GM12878 (cell line): ENCODE results near the gene PKP4. TPM values are rescaled to one million over a fixed set of nuclear protein-coding genes. Genes with fewer than 3 reads are reported as not detected.

Experiments used
- ATAC-seq: fragments of 200-7000 bp; cut with Tn5 transposase; 3 replicates; pipeline ENCODE4 v1.9.1; 2020; ENCODE audit warnings: mild to moderate bottlenecking, moderate library complexity
- BruUV-seq: library from RNA; stranded (reverse); fragments of 400-500 nt; replicated peaks from 2 replicates; lab custom pipeline; 2021; lab: Mats Ljungman, UMichigan
- CTCF ChIA-PET: fragments of 300-600 bp; sonication (Branson Sonifier 250); formaldehyde crosslinking; extraction: SDS; loops from one replicate; lab custom pipeline; 2021; ENCODE audit warnings: inconsistent platforms; lab: Yijun Ruan, JAX
- POLR2A ChIA-PET: fragments of 350-600 bp; formaldehyde crosslinking; extraction: SDS; loops from one replicate; lab custom pipeline; 2021; ENCODE audit warnings: inconsistent platforms; lab: Charles Lee
- RAD21 ChIA-PET: fragments of 300-600 bp; sonication (Branson Sonifier 250); formaldehyde crosslinking; loops from one replicate; lab custom pipeline; 2023; ENCODE audit warnings: antibody characterized with exemption; ENCODE audit not compliant: unreplicated experiment; lab: Charles Lee
- SMC1A ChIA-PET: fragments of 300-600 bp; sonication (Branson Sonifier 250); formaldehyde crosslinking; loops from one replicate; lab custom pipeline; 2023; ENCODE audit not compliant: unreplicated experiment, uncharacterized antibody; lab: Charles Lee
- DNase-seq: peaks from one replicate; pipeline ENCODE4 v3.0.0-alpha.2; 2011; ENCODE audit warnings: low read depth, low spot score
- FAIRE-seq: peaks from 3 replicates; lab custom pipeline; 2011; peaks lifted over from hg19 to GRCh38; lab: Jason Lieb, UNC
- H2AFZ ChIP-seq: 2 replicates; pipeline ENCODE4 v1.6.0; 2011; ENCODE audit warnings: low read depth, low read length, control low read depth; ENCODE audit not compliant: control insufficient read depth
- H3K27ac ChIP-seq: 2 replicates; pipeline ENCODE4 v1.5.1; 2011; ENCODE audit warnings: control low read depth; ENCODE audit not compliant: control insufficient read depth, insufficient read depth
- H3K27me3 ChIP-seq, 2 experiments: replicated peaks in 1 of 2; 2 replicates each; pipeline versions ENCODE4 v1.6.0 to v1.6.1; 2011; ENCODE audit warnings: low read length in 1 of 2; ENCODE audit not compliant: control insufficient read depth in 2 of 2, insufficient read depth in 2 of 2
- H3K36me3 ChIP-seq, 2 experiments: 2 replicates each; pipeline ENCODE4 v1.5.1; 2011; ENCODE audit warnings: low read length in 1 of 2; ENCODE audit not compliant: control insufficient read depth in 2 of 2, insufficient read depth in 2 of 2
- H3K4me1 ChIP-seq: 2 replicates; pipeline ENCODE4 v1.6.1; 2011; ENCODE audit warnings: mild to moderate bottlenecking, low read length, moderate library complexity, mixed read lengths; ENCODE audit not compliant: control insufficient read depth, insufficient read depth
- H3K4me2 ChIP-seq: 2 replicates; pipeline ENCODE4 v1.6.0; 2011; ENCODE audit warnings: control low read depth; ENCODE audit not compliant: control insufficient read depth, insufficient read depth
- H3K4me3 ChIP-seq: fragments of 200-600 bp; sonication (generic); 2 replicates; pipeline ENCODE4 v1.5.1; 2016
- H3K79me2 ChIP-seq: 2 replicates; pipeline ENCODE4 v1.6.0; 2011; ENCODE audit warnings: low read length; ENCODE audit not compliant: control insufficient read depth, insufficient read depth
- H3K9ac ChIP-seq: 2 replicates; pipeline ENCODE4 v1.8.0; 2011; ENCODE audit warnings: low read length, control low read depth, mixed read lengths; ENCODE audit not compliant: control insufficient read depth, insufficient read depth
- H3K9me3 ChIP-seq: replicated peaks from 3 replicates; pipeline ENCODE4 v1.5.1; 2011; ENCODE audit warnings: mild to moderate bottlenecking, low read length; ENCODE audit not compliant: control insufficient read depth, insufficient read depth
- H4K20me1 ChIP-seq: 2 replicates; pipeline ENCODE4 v1.6.0; 2011; ENCODE audit not compliant: control insufficient read depth, insufficient read depth
- BCL11A ChIP-seq: IDR thresholded peaks from 2 replicates; pipeline ENCODE4 v1.6.1; 2011; ENCODE audit warnings: low read depth, low read length
- ETV6 ChIP-seq, 2 experiments: fragments of 450-650 bp in 1 of 2; IDR thresholded peaks in 1 of 2; conservative IDR thresholded peaks in 1 of 2; 2 replicates each; pipeline ENCODE4 v1.6.1; 2014; ENCODE audit warnings: antibody characterized with exemption in 1 of 2, borderline replicate concordance in 1 of 2, low read depth in 1 of 2, mild to moderate bottlenecking in 1 of 2, moderate library complexity in 1 of 2
- FOXK2 ChIP-seq: fragments of 450-650 bp; IDR thresholded peaks from 2 replicates; pipeline ENCODE4 v1.6.1; 2017; ENCODE audit warnings: mild to moderate bottlenecking, moderate library complexity
- KAT2A ChIP-seq: conservative IDR thresholded peaks from 2 replicates; pipeline ENCODE4 v1.6.1; 2011; ENCODE audit warnings: low read depth, low read length; ENCODE audit not compliant: control insufficient read depth
- NR2F1 ChIP-seq: fragments of 450-650 bp; conservative IDR thresholded peaks from 2 replicates; pipeline ENCODE4 v1.6.1; 2017; ENCODE audit warnings: mild to moderate bottlenecking
- PML ChIP-seq: IDR thresholded peaks from 2 replicates; pipeline ENCODE4 v1.6.1; 2012; ENCODE audit warnings: low read length, inconsistent platforms
- PRDM15 ChIP-seq: fragments of 450-650 bp; formaldehyde crosslinking; IDR thresholded peaks from 2 replicates; pipeline ENCODE4 v1.4.0; 2020; ENCODE audit warnings: mild to moderate bottlenecking, moderate library complexity
- SIX5 ChIP-seq: IDR thresholded peaks from 2 replicates; pipeline ENCODE4 v1.6.1; 2011; ENCODE audit warnings: mild to moderate bottlenecking, low read depth, low read length, moderate library complexity; ENCODE audit not compliant: severe bottlenecking
- ZBED1 ChIP-seq: IDR thresholded peaks from 2 replicates; pipeline ENCODE4 v1.6.1; 2016; ENCODE audit warnings: borderline replicate concordance
- WGBS: methylation state at CpG from one replicate; pipeline ENCODE4 v1.1.6; 2016; ENCODE audit warnings: low lambda C conversion rate; ENCODE audit not compliant: insufficient replicate concordance, insufficient coverage; ENCODE audit errors: missing lambda C conversion rate; 5-methylcytosine and 5-hydroxymethylcytosine counted together
- in situ Hi-C: fragments of 300-500 bp; cut with MboI; formaldehyde crosslinking; loops from 9 replicates; pipeline ENCODE4 v1.14.3; 2018; ENCODE audit warnings: mixed read lengths
- intact Hi-C: fragments of 100-400 bp; cut with micrococcal nuclease; formaldehyde crosslinking; loops from one replicate; pipeline ENCODE4 v1.14.2; 2022; ENCODE audit not compliant: unreplicated experiment
- polyA plus RNA-seq, 11 experiments: library from polyadenylated mRNA; depleted of rRNA in 4 of 11; unstranded in 6 of 11; stranded (reverse) in 5 of 11; fragments of >200 nt; fragmentation: Nextera tagmentation in 4 of 11; fragmentation: Illumina TruSeq in 1 of 11; extraction: Ambion mirVana in 4 of 11; extraction: Trizol in 1 of 11; gene quantifications; 1 replicate in 1 of 11; 2 replicates in 10 of 11; pipeline versions ENCODE4 v1.2.1 to v1.2.3, GENCODE V29; 2011 to 2016; ENCODE audit warnings: inconsistent platforms in 2 of 11, missing spikeins in 2 of 11, low read depth in 1 of 11
- total RNA-seq, 4 experiments: library from RNA; depleted of rRNA in 3 of 4; stranded (reverse); fragments of >200 nt in 3 of 4; fragmentation: Illumina TruSeq in 1 of 4; extraction: Trizol in 1 of 4; gene quantifications; 2 replicates each; pipeline versions ENCODE4 v1.2.1 to v1.2.3, GENCODE V29; 2013 to 2021
- TF ChIP-seq, protein P1 (sequence below): fragments of 450-650 bp; IDR thresholded peaks from 2 replicates; pipeline ENCODE4 v1.6.1; 2017; ENCODE audit warnings: mild to moderate bottlenecking
- TF ChIP-seq, protein P2 (sequence below), 3 experiments: IDR thresholded peaks in 2 of 3; conservative IDR thresholded peaks in 1 of 3; 2 replicates each; pipeline ENCODE4 v1.5.1; 2011; ENCODE audit warnings: low read depth in 3 of 3, low read length in 3 of 3, mild to moderate bottlenecking in 3 of 3, control low read depth in 2 of 3, moderate library complexity in 2 of 3, inconsistent platforms in 1 of 3, mixed read lengths in 1 of 3; ENCODE audit not compliant: control insufficient read depth in 2 of 3, insufficient read depth in 1 of 3; ENCODE audit errors: extremely low read depth in 1 of 3
- TF ChIP-seq, protein P3 (sequence below): IDR thresholded peaks from 2 replicates; pipeline ENCODE4 v1.6.1; 2011; ENCODE audit warnings: mild to moderate bottlenecking, low read depth, low read length, moderate library complexity; ENCODE audit not compliant: insufficient replicate concordance

The PKP4 gene
- total and polyA plus RNA-seq, 10 of the 15 experiments (the other 5 are each of a cell fraction or from before 2014, with no cell fraction given) = 4.8 to 35.8 (median 17.7) TPM

DNA sequence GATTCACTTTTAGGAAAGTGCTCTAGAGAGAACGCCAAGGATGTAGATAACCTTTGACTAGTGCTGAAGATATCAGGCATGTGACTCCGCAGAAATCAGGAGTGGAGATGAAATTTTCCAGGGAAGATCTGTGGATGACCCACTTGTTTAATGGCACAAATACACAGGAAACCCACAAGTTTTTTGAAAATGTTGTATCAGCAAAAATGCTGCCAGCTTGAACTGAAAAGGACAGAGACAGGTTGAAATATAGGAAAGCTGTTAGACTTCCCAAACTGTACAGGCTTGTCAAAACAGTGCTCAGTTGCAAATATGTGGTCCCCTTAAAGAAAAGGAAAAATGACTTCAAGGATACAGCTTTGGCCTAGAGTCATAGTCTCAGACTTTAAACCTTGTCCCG is 96.5 kb downstream of the PKP4 start:
- no peaks in the 10 kb centered on the region for H3K4me1 ChIP-seq
- in situ Hi-C loops = no loop called here
- no peak overlapping the region for H3K9ac ChIP-seq
- H3K27ac ChIP-seq = no peak overlapping the region
- 100% methylated on average over 3 of the region's 3 CpGs for WGBS
- SMC1A ChIA-PET = interaction anchor here (1.2 to 1.5 kb wide), 3 partner anchors 12 to 50 kb away, joined by 3 to 7 read pairs (median 3); no protein-coding TSS in a partner anchor
- H3K27me3 ChIP-seq = no peaks in the 10 kb centered on the region
- H3K9me3 ChIP-seq = no peaks in the 10 kb centered on the region
- intact Hi-C loops = no loop called here
- no peaks in the 10 kb centered on the region for H3K79me2 ChIP-seq
- TF ChIP-seq SIX5 (no peak), BCL11A (no peak), NR2F1 (no peak), PRDM15 (no peak), FOXK2 (no peak), ZBED1 (no peak), PML (no peak), ETV6 (conservative IDR thresholded peaks at IDR 0.05 in 1 of 2, IDR thresholded peaks at IDR 0.05 in 1 of 2; ENCODE audit: borderline replicate concordance in 1 of 2, low read depth in 1 of 2) (no peak), KAT2A (no peak)
- TF ChIP-seq, protein P1, sequence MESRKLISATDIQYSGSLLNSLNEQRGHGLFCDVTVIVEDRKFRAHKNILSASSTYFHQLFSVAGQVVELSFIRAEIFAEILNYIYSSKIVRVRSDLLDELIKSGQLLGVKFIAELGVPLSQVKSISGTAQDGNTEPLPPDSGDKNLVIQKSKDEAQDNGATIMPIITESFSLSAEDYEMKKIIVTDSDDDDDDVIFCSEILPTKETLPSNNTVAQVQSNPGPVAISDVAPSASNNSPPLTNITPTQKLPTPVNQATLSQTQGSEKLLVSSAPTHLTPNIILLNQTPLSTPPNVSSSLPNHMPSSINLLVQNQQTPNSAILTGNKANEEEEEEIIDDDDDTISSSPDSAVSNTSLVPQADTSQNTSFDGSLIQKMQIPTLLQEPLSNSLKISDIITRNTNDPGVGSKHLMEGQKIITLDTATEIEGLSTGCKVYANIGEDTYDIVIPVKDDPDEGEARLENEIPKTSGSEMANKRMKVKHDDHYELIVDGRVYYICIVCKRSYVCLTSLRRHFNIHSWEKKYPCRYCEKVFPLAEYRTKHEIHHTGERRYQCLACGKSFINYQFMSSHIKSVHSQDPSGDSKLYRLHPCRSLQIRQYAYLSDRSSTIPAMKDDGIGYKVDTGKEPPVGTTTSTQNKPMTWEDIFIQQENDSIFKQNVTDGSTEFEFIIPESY = no peak
- TF ChIP-seq, protein P2, sequence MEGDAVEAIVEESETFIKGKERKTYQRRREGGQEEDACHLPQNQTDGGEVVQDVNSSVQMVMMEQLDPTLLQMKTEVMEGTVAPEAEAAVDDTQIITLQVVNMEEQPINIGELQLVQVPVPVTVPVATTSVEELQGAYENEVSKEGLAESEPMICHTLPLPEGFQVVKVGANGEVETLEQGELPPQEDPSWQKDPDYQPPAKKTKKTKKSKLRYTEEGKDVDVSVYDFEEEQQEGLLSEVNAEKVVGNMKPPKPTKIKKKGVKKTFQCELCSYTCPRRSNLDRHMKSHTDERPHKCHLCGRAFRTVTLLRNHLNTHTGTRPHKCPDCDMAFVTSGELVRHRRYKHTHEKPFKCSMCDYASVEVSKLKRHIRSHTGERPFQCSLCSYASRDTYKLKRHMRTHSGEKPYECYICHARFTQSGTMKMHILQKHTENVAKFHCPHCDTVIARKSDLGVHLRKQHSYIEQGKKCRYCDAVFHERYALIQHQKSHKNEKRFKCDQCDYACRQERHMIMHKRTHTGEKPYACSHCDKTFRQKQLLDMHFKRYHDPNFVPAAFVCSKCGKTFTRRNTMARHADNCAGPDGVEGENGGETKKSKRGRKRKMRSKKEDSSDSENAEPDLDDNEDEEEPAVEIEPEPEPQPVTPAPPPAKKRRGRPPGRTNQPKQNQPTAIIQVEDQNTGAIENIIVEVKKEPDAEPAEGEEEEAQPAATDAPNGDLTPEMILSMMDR (IDR thresholded peaks at IDR 0.05 in 2 of 3, conservative IDR thresholded peaks at IDR 0.05 in 1 of 3; ENCODE audit: control insufficient read depth in 2 of 3, extremely low read depth in 1 of 3, insufficient read depth in 1 of 3, low read depth in 3 of 3, low read length in 3 of 3) = no peak
- TF ChIP-seq, protein P3, sequence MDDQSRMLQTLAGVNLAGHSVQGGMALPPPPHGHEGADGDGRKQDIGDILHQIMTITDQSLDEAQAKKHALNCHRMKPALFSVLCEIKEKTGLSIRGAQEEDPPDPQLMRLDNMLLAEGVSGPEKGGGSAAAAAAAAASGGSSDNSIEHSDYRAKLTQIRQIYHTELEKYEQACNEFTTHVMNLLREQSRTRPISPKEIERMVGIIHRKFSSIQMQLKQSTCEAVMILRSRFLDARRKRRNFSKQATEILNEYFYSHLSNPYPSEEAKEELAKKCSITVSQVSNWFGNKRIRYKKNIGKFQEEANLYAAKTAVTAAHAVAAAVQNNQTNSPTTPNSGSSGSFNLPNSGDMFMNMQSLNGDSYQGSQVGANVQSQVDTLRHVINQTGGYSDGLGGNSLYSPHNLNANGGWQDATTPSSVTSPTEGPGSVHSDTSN = no peak
- BruUV-seq = no TSS peak
- no peak overlapping the region for H3K4me2 ChIP-seq
- RAD21 ChIA-PET = no interaction called here
- DNase-seq (no peak), FAIRE-seq (no peak), ATAC-seq (no peak)
- CTCF ChIA-PET = no interaction called here
- POLR2A ChIA-PET = interaction anchor here (0.6 kb wide), 1 partner anchor 1487 kb away, joined by 3 read pairs; no protein-coding TSS in a partner anchor
- no peak overlapping the region for H3K4me3 ChIP-seq
- no peaks in the 10 kb centered on the region for H4K20me1 ChIP-seq
- H3K36me3 ChIP-seq = no peaks in the 10 kb centered on the region
- no peak overlapping the region for H2AFZ ChIP-seq
